ENCODE measurements around the gene MAGEB18.

MAGEB18 gene

DNA sequence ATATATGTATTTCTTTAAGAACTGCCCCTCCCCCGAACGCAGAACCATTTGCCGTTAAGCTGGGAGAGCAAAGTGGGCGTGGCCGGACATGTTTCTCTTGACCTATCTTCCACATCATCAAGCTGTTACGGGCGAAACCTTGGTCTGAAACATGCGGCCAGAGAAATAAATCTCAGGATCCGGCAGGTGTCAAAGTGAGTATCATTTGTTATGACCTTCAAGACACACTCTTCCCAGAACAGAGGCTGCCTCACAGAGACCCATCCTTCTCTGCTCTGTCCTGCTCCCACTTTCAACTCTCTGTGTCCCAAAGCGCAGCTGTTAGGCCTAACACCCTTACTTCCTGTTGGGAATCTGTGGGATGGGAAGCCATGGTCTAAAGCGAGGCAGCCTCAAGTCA is at the start of gene MAGEB18:
TSS of gene MAGEB18 (plus strand) at position 70 of the 400 bp plus-strand sequence. CDS start 643 bp downstream, outside the sequence.
- Histone ChIP-seq H3K27me3 (ENCODE audit: insufficient read depth, low read length, poor library complexity) (no peaks in the 10 kb centered on the region), H3K36me3 (ENCODE audit: insufficient read depth, low read length) (no peaks in the 10 kb centered on the region), H3K4me1 (ENCODE audit: insufficient read depth, low read length) (no peaks in the 10 kb centered on the region), H3K79me2 (ENCODE audit: insufficient read depth, low read length) (no peaks in the 10 kb centered on the region), H3K27ac (ENCODE audit: low read length) (no peak within 1 kb of the TSS), H3K9me3 (ENCODE audit: insufficient read depth, low read length, severe bottlenecking) (no peaks in the 10 kb centered on the region), H3K9ac (ENCODE audit: low read depth, low read length) (no peak within 1 kb of the TSS), H3K4me2 (ENCODE audit: insufficient read depth, low read length) (no peak within 1 kb of the TSS), H3K4me3 (ENCODE audit: low read depth in 1 of 2, low read length in 2 of 2) (no peak within 1 kb of the TSS), H4K20me1 (ENCODE audit: insufficient read depth, low read length) (no peaks in the 10 kb centered on the region), H2AFZ (ENCODE audit: low read depth, low read length) (no peak within 1 kb of the TSS)
- DNase-seq (no peak), ATAC-seq (ENCODE audit: insufficient read depth, low read depth) (no peak)
- no peak for TF ChIP-seq EZH2 (IDR thresholded peaks at IDR 0.05; ENCODE audit: borderline replicate concordance, low read depth, low read length, severe bottlenecking)
- no peak for TF ChIP-seq CTCF (IDR thresholded peaks at IDR 0.05; ENCODE audit: borderline replicate concordance, extremely low read depth, low read length, poor library complexity, severe bottlenecking)

DNA sequence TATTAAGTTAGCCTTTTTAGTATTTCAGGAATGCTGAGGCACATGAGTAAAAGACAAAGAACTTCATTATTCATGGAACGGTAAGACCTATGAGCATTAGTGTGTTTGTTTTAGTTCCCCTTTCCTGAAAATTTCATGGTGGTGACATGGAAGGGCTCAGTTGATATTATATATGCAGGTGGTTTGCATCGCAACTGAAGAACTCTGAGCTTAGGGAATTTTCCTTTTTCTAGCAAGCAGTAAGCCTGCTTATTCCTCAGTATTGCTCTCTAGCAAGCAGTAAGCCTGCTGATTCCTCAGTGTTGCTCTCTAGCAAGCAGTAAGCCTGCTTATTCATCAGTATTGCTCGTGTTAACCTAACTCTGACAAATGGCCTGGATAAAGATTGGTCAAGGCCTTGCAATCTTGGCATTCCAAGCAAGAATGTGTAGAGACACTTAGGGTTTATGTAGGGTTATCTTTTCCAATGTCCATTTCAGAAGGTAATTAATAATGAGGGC is 37.7 kb upstream of the MAGEB18 start:
- no peaks in the 10 kb centered on the region for H4K20me1 ChIP-seq (ENCODE audit: insufficient read depth, low read length)
- H3K27ac ChIP-seq (ENCODE audit: low read length), result no peak overlapping the region
- H3K4me3 ChIP-seq (ENCODE audit: low read depth in 1 of 2, low read length in 2 of 2), result no peak overlapping the region
- no peak for ATAC-seq (ENCODE audit: insufficient read depth, low read depth)
- no peaks in the 10 kb centered on the region for H3K9me3 ChIP-seq (ENCODE audit: insufficient read depth, low read length, severe bottlenecking)
- H3K9ac ChIP-seq (ENCODE audit: low read depth, low read length), result no peak overlapping the region
- H3K4me2 ChIP-seq (ENCODE audit: insufficient read depth, low read length), result no peak overlapping the region
- no peaks in the 10 kb centered on the region for H3K36me3 ChIP-seq (ENCODE audit: insufficient read depth, low read length)
- H3K4me1 ChIP-seq (ENCODE audit: insufficient read depth, low read length), result no peaks in the 10 kb centered on the region
- DNase-seq, result no peak
- H2AFZ ChIP-seq (ENCODE audit: low read depth, low read length), result no peak overlapping the region
- no peaks in the 10 kb centered on the region for H3K27me3 ChIP-seq (ENCODE audit: insufficient read depth, low read length, poor library complexity)
- TF ChIP-seq CTCF (IDR thresholded peaks at IDR 0.05; ENCODE audit: borderline replicate concordance, extremely low read depth, low read length, poor library complexity, severe bottlenecking), result no peak
- TF ChIP-seq EZH2 (IDR thresholded peaks at IDR 0.05; ENCODE audit: borderline replicate concordance, low read depth, low read length, severe bottlenecking), result no peak
- no peaks in the 10 kb centered on the region for H3K79me2 ChIP-seq (ENCODE audit: insufficient read depth, low read length)

- no peaks in the 10 kb centered on the region for H3K79me2 ChIP-seq (ENCODE audit: insufficient read depth, low read length)
- no peak overlapping the region for H3K27ac ChIP-seq (ENCODE audit: low read length)
- no peaks in the 10 kb centered on the region for H4K20me1 ChIP-seq (ENCODE audit: insufficient read depth, low read length)
- H3K36me3 ChIP-seq (ENCODE audit: insufficient read depth, low read length), result no peaks in the 10 kb centered on the region
- H2AFZ ChIP-seq (ENCODE audit: low read depth, low read length), result no peak overlapping the region
- H3K4me3 ChIP-seq (ENCODE audit: low read depth in 1 of 2, low read length in 2 of 2), result no peak overlapping the region
- no peaks in the 10 kb centered on the region for H3K4me1 ChIP-seq (ENCODE audit: insufficient read depth, low read length)
- H3K9me3 ChIP-seq (ENCODE audit: insufficient read depth, low read length, severe bottlenecking), result no peaks in the 10 kb centered on the region
- no peak overlapping the region for H3K9ac ChIP-seq (ENCODE audit: low read depth, low read length)
- no peak for TF ChIP-seq CTCF (IDR thresholded peaks at IDR 0.05; ENCODE audit: borderline replicate concordance, extremely low read depth, low read length, poor library complexity, severe bottlenecking)
- TF ChIP-seq EZH2 (IDR thresholded peaks at IDR 0.05; ENCODE audit: borderline replicate concordance, low read depth, low read length, severe bottlenecking), result no peak
- ATAC-seq (ENCODE audit: insufficient read depth, low read depth), result no peak
- H3K27me3 ChIP-seq (ENCODE audit: insufficient read depth, low read length, poor library complexity), result no peaks in the 10 kb centered on the region
- no peak overlapping the region for H3K4me2 ChIP-seq (ENCODE audit: insufficient read depth, low read length)
- no peak for DNase-seq
These were observed 29.0 kb upstream of the MAGEB18 start for GRCh38 chrX:26109142-26109541.

DNA sequence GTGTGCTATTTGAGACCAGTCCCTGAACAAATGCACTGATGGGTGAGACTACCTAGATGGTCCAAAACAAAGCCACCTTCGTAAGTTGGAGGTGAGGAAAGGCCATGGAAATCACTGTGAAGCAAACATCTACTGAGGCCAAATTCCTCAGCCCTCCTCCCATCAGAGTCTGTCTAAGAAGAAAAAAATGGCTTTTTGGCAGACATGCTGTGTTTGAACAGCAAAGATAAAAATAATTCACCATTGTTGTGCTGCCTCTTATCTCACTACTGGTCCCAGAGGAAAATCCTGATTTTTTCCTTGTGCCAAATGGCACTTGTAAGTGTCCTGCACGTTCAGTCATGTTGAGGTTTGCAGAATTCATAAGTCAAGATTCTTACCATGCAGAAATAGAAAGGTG is 7.9 kb downstream of the MAGEB18 start:
- Histone ChIP-seq H3K4me3 (ENCODE audit: low read depth in 1 of 2, low read length in 2 of 2) (no peak overlapping the region), H3K4me2 (ENCODE audit: insufficient read depth, low read length) (no peak overlapping the region), H3K27me3 (ENCODE audit: insufficient read depth, low read length, poor library complexity) (no peaks in the 10 kb centered on the region), H3K79me2 (ENCODE audit: insufficient read depth, low read length) (no peaks in the 10 kb centered on the region), H3K36me3 (ENCODE audit: insufficient read depth, low read length) (no peaks in the 10 kb centered on the region), H3K27ac (ENCODE audit: low read length) (no peak overlapping the region), H3K9me3 (ENCODE audit: insufficient read depth, low read length, severe bottlenecking) (no peaks in the 10 kb centered on the region), H3K9ac (ENCODE audit: low read depth, low read length) (no peak overlapping the region), H4K20me1 (ENCODE audit: insufficient read depth, low read length) (no peaks in the 10 kb centered on the region), H2AFZ (ENCODE audit: low read depth, low read length) (no peak overlapping the region), H3K4me1 (ENCODE audit: insufficient read depth, low read length) (no peaks in the 10 kb centered on the region)
- TF ChIP-seq EZH2 (IDR thresholded peaks at IDR 0.05; ENCODE audit: borderline replicate concordance, low read depth, low read length, severe bottlenecking) (no peak), CTCF (IDR thresholded peaks at IDR 0.05; ENCODE audit: borderline replicate concordance, extremely low read depth, low read length, poor library complexity, severe bottlenecking) (no peak)
- no peak for DNase-seq
- no peak for ATAC-seq (ENCODE audit: insufficient read depth, low read depth)
